HUES6 (cell line): Measurements from ENCODE around the gene IL12RB2.
A peak's percentile ranks its signal among the peaks of the same experiment; 100 is the strongest.

Experiments
- H3K27ac ChIP-seq: 2 replicates; pipeline ENCODE4 v1.7.0; 2013; ENCODE audit warnings: low read depth, mild to moderate bottlenecking, low read length, inconsistent platforms
- H3K27me3 ChIP-seq: 2 replicates; pipeline ENCODE4 v1.6.1; 2013; ENCODE audit warnings: low read length; ENCODE audit not compliant: control insufficient read depth, insufficient read depth
- H3K36me3 ChIP-seq: 2 replicates; pipeline ENCODE4 v1.6.1; 2013; ENCODE audit warnings: low read length; ENCODE audit not compliant: control insufficient read depth, insufficient read depth
- H3K4me1 ChIP-seq: 2 replicates; pipeline ENCODE4 v1.6.1; 2013; ENCODE audit warnings: low read length; ENCODE audit not compliant: control insufficient read depth, insufficient read depth
- H3K4me3 ChIP-seq: 2 replicates; pipeline ENCODE4 v1.5.1; 2013; ENCODE audit warnings: low read depth, low read length
- H3K9ac ChIP-seq: one replicate; pipeline ENCODE4 v1.6.1; 2013; ENCODE audit warnings: mild to moderate bottlenecking, low read length
- H3K9me3 ChIP-seq: 2 replicates; pipeline ENCODE4 v1.6.1; 2013; ENCODE audit warnings: low read depth, low read length; ENCODE audit not compliant: control insufficient read depth, insufficient read depth

IL12RB2 gene, protein sequence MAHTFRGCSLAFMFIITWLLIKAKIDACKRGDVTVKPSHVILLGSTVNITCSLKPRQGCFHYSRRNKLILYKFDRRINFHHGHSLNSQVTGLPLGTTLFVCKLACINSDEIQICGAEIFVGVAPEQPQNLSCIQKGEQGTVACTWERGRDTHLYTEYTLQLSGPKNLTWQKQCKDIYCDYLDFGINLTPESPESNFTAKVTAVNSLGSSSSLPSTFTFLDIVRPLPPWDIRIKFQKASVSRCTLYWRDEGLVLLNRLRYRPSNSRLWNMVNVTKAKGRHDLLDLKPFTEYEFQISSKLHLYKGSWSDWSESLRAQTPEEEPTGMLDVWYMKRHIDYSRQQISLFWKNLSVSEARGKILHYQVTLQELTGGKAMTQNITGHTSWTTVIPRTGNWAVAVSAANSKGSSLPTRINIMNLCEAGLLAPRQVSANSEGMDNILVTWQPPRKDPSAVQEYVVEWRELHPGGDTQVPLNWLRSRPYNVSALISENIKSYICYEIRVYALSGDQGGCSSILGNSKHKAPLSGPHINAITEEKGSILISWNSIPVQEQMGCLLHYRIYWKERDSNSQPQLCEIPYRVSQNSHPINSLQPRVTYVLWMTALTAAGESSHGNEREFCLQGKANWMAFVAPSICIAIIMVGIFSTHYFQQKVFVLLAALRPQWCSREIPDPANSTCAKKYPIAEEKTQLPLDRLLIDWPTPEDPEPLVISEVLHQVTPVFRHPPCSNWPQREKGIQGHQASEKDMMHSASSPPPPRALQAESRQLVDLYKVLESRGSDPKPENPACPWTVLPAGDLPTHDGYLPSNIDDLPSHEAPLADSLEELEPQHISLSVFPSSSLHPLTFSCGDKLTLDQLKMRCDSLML

DNA sequence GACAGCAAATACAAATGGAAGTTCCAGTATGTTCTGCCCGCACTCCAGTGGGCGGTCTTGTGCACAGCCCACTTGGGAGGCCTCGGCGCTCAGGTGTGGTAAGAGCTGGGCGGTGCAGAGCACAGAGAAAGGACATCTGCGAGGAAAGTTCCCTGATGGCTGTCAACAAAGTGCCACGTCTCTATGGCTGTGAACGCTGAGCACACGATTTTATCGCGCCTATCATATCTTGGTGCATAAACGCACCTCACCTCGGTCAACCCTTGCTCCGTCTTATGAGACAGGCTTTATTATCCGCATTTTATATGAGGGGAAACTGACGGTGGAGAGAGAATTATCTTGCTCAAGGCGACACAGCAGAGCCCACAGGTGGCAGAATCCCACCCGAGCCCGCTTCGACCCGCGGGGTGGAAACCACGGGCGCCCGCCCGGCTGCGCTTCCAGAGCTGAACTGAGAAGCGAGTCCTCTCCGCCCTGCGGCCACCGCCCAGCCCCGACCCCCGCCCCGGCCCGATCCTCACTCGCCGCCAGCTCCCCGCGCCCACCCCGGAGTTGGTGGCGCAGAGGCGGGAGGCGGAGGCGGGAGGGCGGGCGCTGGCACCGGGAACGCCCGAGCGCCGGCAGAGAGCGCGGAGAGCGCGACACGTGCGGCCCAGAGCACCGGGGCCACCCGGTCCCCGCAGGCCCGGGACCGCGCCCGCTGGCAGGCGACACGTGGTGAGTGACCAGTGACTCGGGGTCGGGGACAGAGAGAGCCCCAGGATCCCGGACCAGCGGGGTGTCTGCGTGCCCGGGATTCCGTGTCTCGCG is at the start of gene IL12RB2:
Gene IL12RB2 (plus strand): TSS at position 623 of the 810 bp plus-strand sequence. CDS start 12,496 bp downstream, outside the sequence.
- H3K9ac ChIP-seq, result peak within 1 kb of the TSS; percentile 38
- no peak within 1 kb of the TSS for H3K27ac ChIP-seq
- H3K4me3 ChIP-seq, result peak within 1 kb of the TSS; percentile 55

DNA sequence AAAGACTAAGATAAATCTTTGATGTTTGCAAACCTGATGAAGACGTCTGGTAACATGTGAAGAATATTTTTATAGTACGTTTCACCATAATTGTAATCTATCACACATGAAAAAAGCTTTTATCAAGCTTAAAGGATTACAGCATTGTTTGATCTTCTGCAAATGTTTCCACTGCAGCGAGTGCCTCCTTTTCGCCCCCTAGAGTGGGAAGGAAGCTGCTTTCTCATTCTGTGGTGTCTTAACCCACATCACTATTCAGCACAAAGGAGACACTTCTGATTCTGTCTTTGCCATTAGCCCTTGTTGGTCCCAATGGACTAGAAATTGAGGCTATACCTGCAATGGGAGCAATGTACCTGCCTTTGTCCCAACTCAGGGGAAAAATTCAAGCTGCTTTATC is 46.0 kb upstream of the IL12RB2 start:
- Histone ChIP-seq H3K9ac (no peak overlapping the region), H3K27me3 (no peaks in the 10 kb centered on the region), H3K27ac (no peak overlapping the region), H3K36me3 (no peaks in the 10 kb centered on the region), H3K9me3 (no peaks in the 10 kb centered on the region), H3K4me3 (no peak overlapping the region), H3K4me1 (peaks cover 26% of the 10 kb centered on the region)

More for the DNA sequence above, at the start of gene IL12RB2:
- Histone ChIP-seq H3K27me3 (peaks cover 34% of the 10 kb centered on the region), H3K36me3 (no peaks in the 10 kb centered on the region), H3K4me1 (no peaks in the 10 kb centered on the region), H3K9me3 (no peaks in the 10 kb centered on the region)

DNA sequence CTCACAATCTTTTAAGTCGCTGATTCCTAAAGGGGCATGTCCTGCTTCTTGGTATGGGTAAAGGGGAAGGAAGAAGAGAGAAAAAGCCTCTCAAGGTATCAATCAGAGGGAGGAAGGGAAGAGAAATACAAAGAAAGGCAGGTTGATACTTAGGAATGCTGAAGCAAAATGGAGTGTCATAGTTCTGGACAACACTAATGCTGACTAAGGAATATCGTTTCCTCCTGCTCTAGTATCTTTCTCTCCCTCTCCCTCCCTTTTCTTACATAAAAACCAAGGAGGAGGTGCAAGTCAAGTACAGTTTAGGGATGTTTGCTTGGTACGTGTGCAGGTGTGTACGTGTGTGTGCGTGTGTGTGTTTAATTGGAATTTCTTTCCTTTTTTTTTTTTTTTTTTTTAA is 44.9 kb upstream of the IL12RB2 start:
- H3K9me3 ChIP-seq, result no peaks in the 10 kb centered on the region
- H3K27ac ChIP-seq, result no peak overlapping the region
- H3K4me1 ChIP-seq, result peaks cover 19% of the 10 kb centered on the region
- H3K36me3 ChIP-seq, result no peaks in the 10 kb centered on the region
- H3K9ac ChIP-seq, result no peak overlapping the region
- H3K27me3 ChIP-seq, result no peaks in the 10 kb centered on the region
- no peak overlapping the region for H3K4me3 ChIP-seq

DNA sequence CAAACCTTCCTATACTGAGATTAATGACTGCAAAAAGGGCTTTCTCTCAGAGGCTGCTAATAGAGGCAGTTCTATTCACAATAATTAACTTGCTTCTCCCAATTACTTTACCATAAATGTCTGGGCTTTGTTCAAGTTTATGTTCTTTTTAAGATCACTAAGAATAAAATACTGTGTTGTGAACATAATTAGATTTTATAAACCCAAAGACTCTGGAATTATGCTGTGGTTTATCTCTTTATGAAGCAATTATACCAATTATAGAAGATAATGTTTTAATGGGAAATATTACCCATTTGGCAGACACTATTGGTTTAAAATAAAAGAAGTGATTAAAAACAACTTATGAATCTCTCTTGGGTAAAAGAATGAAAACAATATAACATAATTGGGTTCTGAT is 43.5 kb upstream of the IL12RB2 start:
- H3K27ac ChIP-seq, result no peak overlapping the region
- no peak overlapping the region for H3K9ac ChIP-seq
- H3K4me3 ChIP-seq, result no peak overlapping the region

DNA sequence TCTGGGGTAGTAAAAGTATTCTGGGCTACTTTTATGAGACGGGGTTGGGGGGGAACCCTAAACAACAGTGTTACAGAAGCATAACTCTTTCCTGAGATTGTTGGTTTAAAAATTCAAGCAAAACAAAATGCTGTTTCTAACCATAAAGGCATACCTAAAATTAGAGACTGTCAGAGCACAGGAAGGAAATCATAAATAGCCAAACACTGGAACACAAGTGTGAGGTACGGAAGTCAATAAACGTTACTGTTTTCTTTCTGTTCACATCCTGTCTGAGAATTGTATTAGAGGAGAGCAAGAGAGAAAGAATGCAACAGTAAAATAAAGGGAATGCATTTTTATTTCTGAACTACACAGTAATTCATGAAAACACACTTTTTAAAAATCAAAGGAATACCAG is 42.8 kb upstream of the IL12RB2 start:
- Histone ChIP-seq H3K9ac (no peak overlapping the region), H3K4me3 (no peak overlapping the region), H3K4me1 (peaks cover 19% of the 10 kb centered on the region), H3K9me3 (no peaks in the 10 kb centered on the region), H3K27me3 (no peaks in the 10 kb centered on the region), H3K36me3 (no peaks in the 10 kb centered on the region), H3K27ac (no peak overlapping the region)

More for the DNA sequence above, 43.5 kb upstream of the IL12RB2 start:
- no peaks in the 10 kb centered on the region for H3K27me3 ChIP-seq
- H3K9me3 ChIP-seq, result no peaks in the 10 kb centered on the region
- H3K36me3 ChIP-seq, result no peaks in the 10 kb centered on the region
- peaks cover 19% of the 10 kb centered on the region for H3K4me1 ChIP-seq

DNA sequence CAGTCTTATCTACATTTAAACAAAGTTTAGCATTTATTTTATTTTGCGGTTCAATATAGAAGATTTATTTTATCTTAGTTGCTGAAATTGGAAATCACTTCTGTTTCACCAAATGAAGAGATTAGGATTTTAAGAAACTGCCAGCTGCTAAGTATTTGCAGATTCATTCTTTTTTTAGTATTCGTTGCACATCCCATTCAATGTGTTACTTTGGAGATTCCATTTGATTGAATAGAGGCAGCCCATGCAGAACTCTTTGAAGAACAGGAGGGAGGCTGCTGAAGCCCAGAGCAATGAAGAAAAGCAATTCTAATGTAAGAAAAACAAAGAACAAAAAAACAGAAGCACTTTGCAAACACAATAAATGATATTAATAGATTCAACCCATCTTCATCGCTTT is 38.6 kb upstream of the IL12RB2 start:
- no peaks in the 10 kb centered on the region; the same call in 1 of the 2 replicates for H3K4me1 ChIP-seq

DNA sequence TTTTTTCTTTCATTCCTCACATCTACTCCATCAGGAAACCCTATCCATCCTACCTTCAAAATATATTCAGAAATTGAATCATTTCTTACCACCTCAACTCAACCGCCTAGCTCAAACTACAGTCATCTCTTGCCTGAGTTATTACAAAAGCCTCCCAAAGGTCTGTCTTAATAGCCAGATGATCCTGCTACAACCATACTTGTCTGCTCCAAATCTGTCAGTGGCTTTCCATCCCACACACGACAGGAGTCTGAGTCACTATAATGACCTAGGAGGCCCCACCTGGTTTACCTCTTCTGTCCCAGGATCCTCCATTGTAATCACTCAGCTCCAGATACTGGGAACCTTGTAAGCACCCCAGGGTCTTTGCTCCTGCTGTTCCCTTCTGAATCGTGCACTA is 37.1 kb upstream of the IL12RB2 start:
- Histone ChIP-seq H3K36me3 (no peaks in the 10 kb centered on the region), H3K4me1 (no peaks in the 10 kb centered on the region), H3K27ac (no peak overlapping the region), H3K4me3 (no peak overlapping the region), H3K9me3 (peaks cover 7% of the 10 kb centered on the region; the same call in 1 of the 2 replicates), H3K9ac (no peak overlapping the region), H3K27me3 (no peaks in the 10 kb centered on the region)

More for the DNA sequence above, 38.6 kb upstream of the IL12RB2 start:
- Histone ChIP-seq H3K4me3 (no peak overlapping the region), H3K36me3 (no peaks in the 10 kb centered on the region), H3K27me3 (no peaks in the 10 kb centered on the region), H3K9ac (no peak overlapping the region), H3K9me3 (peaks cover 7% of the 10 kb centered on the region; the same call in 1 of the 2 replicates), H3K27ac (no peak overlapping the region)

DNA sequence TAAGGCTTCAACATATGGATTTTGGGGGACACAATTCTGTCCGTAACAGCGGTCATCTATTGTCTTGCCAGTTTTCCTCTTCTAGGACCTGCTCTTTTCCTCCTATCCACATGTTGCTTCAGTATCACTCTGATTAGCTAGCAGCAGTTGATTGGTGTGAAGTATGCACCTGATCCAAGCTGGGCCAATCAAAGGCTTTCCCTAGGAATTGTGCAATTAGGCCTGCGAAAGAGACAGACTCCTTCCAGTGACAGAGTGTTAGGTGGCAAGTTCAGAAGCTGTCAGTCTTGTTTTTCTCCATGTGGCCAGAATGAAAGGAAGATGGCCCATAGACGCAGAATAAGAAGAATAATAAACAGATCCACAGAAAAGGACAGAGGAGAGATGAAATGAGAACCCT is 34.1 kb upstream of the IL12RB2 start:
- Histone ChIP-seq H3K27ac (no peak overlapping the region), H3K36me3 (no peaks in the 10 kb centered on the region), H3K27me3 (no peaks in the 10 kb centered on the region), H3K4me3 (no peak overlapping the region), H3K4me1 (no peaks in the 10 kb centered on the region), H3K9me3 (peaks cover 7% of the 10 kb centered on the region; the same call in 1 of the 2 replicates), H3K9ac (no peak overlapping the region)

DNA sequence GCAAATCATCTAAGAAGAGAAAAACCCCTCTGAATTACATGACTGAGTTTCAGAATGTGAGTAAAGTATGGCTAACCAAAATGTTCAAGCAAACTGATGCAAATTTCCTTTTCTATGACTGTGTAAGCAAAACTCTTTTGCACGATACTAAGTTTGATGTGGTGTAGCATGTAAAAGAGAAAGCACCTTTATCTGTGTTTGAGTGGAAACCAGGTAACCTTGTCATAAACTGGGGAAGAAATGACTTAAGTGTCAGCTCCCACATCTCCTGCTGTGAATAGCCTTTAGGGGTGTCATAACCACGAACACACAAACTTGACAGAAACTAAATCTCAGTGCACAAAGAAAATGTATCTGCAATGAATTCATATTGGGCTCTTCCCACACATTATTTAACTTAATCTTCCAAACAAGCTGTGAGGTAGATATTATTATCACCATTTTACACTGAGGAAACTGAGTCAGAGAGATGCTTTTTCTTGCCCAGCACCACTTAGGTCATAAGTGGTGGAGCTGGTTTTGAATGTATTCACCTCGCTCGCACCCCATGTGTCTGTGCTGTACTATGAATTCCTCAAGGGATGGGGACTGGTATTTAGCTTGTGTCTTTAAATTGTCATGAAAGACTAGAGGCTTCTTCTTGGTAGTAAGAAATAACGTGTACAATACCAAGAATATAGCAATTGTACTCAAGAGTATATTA is 32.9 kb upstream of the IL12RB2 start:
- no peak overlapping the region for H3K27ac ChIP-seq
- no peak overlapping the region for H3K4me3 ChIP-seq
- H3K4me1 ChIP-seq, result no peaks in the 10 kb centered on the region
- H3K36me3 ChIP-seq, result no peaks in the 10 kb centered on the region
- peaks cover 7% of the 10 kb centered on the region; the same call in 1 of the 2 replicates for H3K9me3 ChIP-seq
- H3K27me3 ChIP-seq, result no peaks in the 10 kb centered on the region
- H3K9ac ChIP-seq, result no peak overlapping the region

DNA sequence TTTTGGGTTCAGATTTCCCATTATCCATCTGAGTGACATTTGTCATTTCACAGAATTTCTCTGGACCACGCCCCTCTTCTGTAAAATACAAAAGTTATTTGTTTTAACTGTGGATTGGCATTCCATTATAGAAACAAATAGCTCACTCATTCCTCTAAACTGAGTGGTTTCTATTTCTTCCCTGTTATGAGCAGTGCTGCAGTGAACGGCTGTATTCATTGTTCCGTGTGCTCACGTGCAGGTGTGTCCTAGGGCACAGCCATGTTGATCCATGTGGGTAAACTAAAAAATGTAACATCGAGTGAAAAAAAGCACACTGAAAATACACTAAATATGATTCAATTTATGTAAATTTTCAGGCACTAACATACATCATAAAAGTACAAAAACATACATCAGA is 27.0 kb upstream of the IL12RB2 start:
- no peaks in the 10 kb centered on the region for H3K27me3 ChIP-seq
- H3K9ac ChIP-seq, result no peak overlapping the region
- no peaks in the 10 kb centered on the region for H3K9me3 ChIP-seq
- no peak overlapping the region for H3K27ac ChIP-seq
- no peaks in the 10 kb centered on the region for H3K4me1 ChIP-seq
- H3K36me3 ChIP-seq, result no peaks in the 10 kb centered on the region
- H3K4me3 ChIP-seq, result no peak overlapping the region
